Heart left ventricle (tissue), 16 donors: ENCODE measurements around the gene HIKESHI. TPM values are rescaled to one million over a fixed set of nuclear protein-coding genes. Genes with fewer than 3 reads are reported as not detected.

ENCODE experiments used
- ATAC-seq, 4 donors: fragments of 200-7000 bp; cut with Tn5 transposase; one replicate each; pipeline ENCODE4 v1.9.1; 2020 to 2022; ENCODE audit warnings: moderate library complexity in 4 of 4, mild to moderate bottlenecking in 3 of 4, moderate number of reproducible peaks in 1 of 4
- DNase-seq, 5 donors: peaks; one replicate each; pipeline ENCODE4 v3.0.0-alpha.2; 2020
- H3K27ac ChIP-seq, 12 donors: fragments of 200-600 bp; sonication (generic) in 4 of 12; one replicate each; pipeline versions ENCODE4 v1.5.0 to v1.8.0; 2016 to 2022; ENCODE audit warnings: mild to moderate bottlenecking in 2 of 12
- H3K27me3 ChIP-seq, 9 donors: fragments of 200-600 bp; sonication (generic) in 2 of 9; one replicate each; pipeline versions ENCODE4 v1.5.1 to v1.8.0; 2016 to 2022; ENCODE audit warnings: mild to moderate bottlenecking in 3 of 9
- H3K36me3 ChIP-seq, 9 donors: fragments of 200-600 bp; sonication (generic) in 2 of 9; one replicate each; pipeline versions ENCODE4 v1.5.0 to v1.8.0; 2018 to 2022; ENCODE audit warnings: mild to moderate bottlenecking in 2 of 9
- H3K4me1 ChIP-seq, 12 donors: fragments of 200-600 bp; sonication (generic) in 4 of 12; one replicate each; pipeline versions ENCODE4 v1.5.0 to v1.8.0; 2016 to 2022; ENCODE audit warnings: mild to moderate bottlenecking in 3 of 12
- H3K4me3 ChIP-seq, 12 donors: fragments of 200-600 bp; sonication (generic) in 4 of 12; one replicate each; pipeline versions ENCODE4 v1.5.0 to v1.8.0; 2017 to 2022; ENCODE audit warnings: mild to moderate bottlenecking in 9 of 12, moderate library complexity in 4 of 12
- H3K9me3 ChIP-seq, 12 donors: fragments of 200-600 bp; sonication (generic) in 4 of 12; one replicate each; pipeline versions ENCODE4 v1.5.0 to v1.8.0; 2016 to 2022; ENCODE audit warnings: mild to moderate bottlenecking in 1 of 12
- POLR2A ChIP-seq, 2 donors: fragments of 450-650 bp; IDR thresholded peaks; one replicate each; pipeline ENCODE4 v1.6.1; 2017; ENCODE audit warnings: antibody characterized with exemption in 2 of 2, mild to moderate bottlenecking in 2 of 2, moderate library complexity in 2 of 2
- WGBS, 4 donors: extraction: QIAGEN DNeasy Blood & Tissue Kit in 2 of 4; methylation state at CpG; one replicate each; pipeline versions ENCODE4 v1.1.5 to v1.1.7; 2013 to 2018; 5-methylcytosine and 5-hydroxymethylcytosine counted together
- intact Hi-C, 10 donors: fragments of 100-400 bp; cut with DNase I; formaldehyde crosslinking; loops; one replicate each; pipeline versions ENCODE4 v1.11.1 to v1.14.2; 2022
- polyA plus RNA-seq, 2 donors: library from polyadenylated mRNA; stranded (reverse); fragments of 200-250 nt; gene quantifications; one replicate each; pipeline ENCODE4 v1.2.3, GENCODE V29; 2013
- total RNA-seq, 9 donors: library from RNA; depleted of rRNA in 2 of 9; stranded (reverse); fragments of >200 nt in 2 of 9; fragmentation: NEBNext Ultra II Directional in 3 of 9; extraction: Animal tissue kit (Norgen Biotek cat#: 25700) in 3 of 9; gene quantifications; one replicate each; pipeline versions ENCODE4 v1.1.0 to v1.2.4, GENCODE V29; 2016 to 2023
- TF ChIP-seq, protein P1 (sequence below), 12 donors: fragments of 200-600 bp; sonication (generic) in 4 of 12; IDR thresholded peaks; one replicate each; pipeline versions ENCODE4 v1.5.0 to v1.8.0; 2018 to 2022; ENCODE audit warnings: antibody characterized with exemption in 12 of 12, mild to moderate bottlenecking in 5 of 12
- donor health status: ischemic (EF 13 %, LVEDD 7.1; RV severe dilation, severe dysfunction).
- donor health status: healthy with polysubstance abuse.
- donor health status: DM: no; HTN: yes; CAD: no.
- donor health status: DM: no; HTN: no; CAD: no.
- donor health status: ischemic (EF 25% LVEDD 6.9; RV normal size, moderate dysfunction).
- donor health status: ischemic (EF 25% LVEDD 5.7; RV mildly dilated, moderate dysfunction).
- donor health status: healthy.
- donor health status: DM: yes; HTN: yes; CAD: no.
- donor health status: ischemic (EF 35%, LVEDD 5.7; RV mildly dilated, moderate dysfunction).
- donor health status: nonischemic (EF 11% LVEDD 7.7; RV severe dilation, severe dysfunction).
- donor health status: DM: yes; HTN: yes; CAD: no.
- donor health status: PGD.
- donor health status: ischemic (EF 29% LVEDD 5.4; RV normal size, mild dysfunction).
- donor health status: nonischemic (EF 23%, LVEDD 6.1; RV moderate dilation, normal function).

The HIKESHI gene
- total and polyA plus RNA-seq, 11 donors, result 30.9 to 79.1 (median 47.6) TPM

DNA sequence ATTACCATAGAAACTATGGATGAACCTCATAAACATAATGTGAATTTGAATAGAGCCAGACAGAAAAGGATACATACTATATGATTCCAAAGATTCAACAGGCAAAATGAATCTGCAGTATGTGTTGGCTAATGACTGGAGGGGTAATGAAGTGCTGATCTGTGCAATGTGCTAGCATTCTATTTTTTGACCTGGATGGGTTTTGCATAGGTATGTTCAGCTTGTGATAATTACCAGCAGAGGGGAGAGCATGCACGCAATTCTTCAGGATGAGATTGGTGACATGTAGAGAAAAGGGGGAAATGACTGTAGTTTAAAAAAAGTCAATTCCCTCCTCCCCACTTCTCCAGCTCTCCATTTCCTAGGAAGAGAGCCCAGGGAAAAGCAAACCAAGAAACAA lies 72.0 kb downstream of the HIKESHI start:
- Histone ChIP-seq H3K4me1 (peaks cover 0 to 7% (median 0%) of the 10 kb centered on the region in 12 donors), H3K4me3 (peak overlapping the region in 5 of 12 donors; percentile 17 to 43 (median 27)), H3K9me3 (peaks cover 0 to 10% (median 0%) of the 10 kb centered on the region in 12 donors), H3K27me3 (no peaks in the 10 kb centered on the region), H3K36me3 (no peaks in the 10 kb centered on the region), H3K27ac (no peak overlapping the region)
- intact Hi-C loops, result no loop called here
- 18 to 36% (median 26%) methylated on average over 1 of the region's 1 CpG for WGBS, 4 donors
- TF ChIP-seq, protein P1, sequence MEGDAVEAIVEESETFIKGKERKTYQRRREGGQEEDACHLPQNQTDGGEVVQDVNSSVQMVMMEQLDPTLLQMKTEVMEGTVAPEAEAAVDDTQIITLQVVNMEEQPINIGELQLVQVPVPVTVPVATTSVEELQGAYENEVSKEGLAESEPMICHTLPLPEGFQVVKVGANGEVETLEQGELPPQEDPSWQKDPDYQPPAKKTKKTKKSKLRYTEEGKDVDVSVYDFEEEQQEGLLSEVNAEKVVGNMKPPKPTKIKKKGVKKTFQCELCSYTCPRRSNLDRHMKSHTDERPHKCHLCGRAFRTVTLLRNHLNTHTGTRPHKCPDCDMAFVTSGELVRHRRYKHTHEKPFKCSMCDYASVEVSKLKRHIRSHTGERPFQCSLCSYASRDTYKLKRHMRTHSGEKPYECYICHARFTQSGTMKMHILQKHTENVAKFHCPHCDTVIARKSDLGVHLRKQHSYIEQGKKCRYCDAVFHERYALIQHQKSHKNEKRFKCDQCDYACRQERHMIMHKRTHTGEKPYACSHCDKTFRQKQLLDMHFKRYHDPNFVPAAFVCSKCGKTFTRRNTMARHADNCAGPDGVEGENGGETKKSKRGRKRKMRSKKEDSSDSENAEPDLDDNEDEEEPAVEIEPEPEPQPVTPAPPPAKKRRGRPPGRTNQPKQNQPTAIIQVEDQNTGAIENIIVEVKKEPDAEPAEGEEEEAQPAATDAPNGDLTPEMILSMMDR (IDR thresholded peaks at IDR 0.05), result no peak
- no peak for TF ChIP-seq POLR2A (IDR thresholded peaks at IDR 0.05)
- ATAC-seq, result no peak
- no peak for DNase-seq

DNA sequence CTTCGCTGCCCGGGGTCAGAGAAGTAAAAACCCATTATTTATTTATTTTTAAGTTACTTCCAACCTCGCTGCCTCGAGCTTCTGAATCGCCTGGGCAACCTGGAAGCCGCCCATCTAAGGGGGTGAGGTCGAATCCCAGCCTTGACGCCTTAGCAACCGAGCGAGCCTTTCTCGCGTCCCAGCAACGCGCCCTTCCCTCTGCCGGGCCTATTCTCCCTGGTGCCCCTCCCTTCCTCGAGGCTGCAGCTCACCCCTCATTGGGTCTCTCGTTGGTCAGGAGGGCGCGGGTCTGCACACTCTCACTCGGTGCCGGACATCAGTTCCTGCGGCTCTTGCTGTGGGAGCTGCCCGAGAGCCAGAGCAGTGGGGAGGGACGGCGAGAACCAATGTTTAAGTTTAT lies 72.5 kb downstream of the HIKESHI start, which contains the start of gene CCDC81:
CCDC81 (plus strand) TSS at position 302 of the 400 bp plus-strand sequence. CDS start 277 bp downstream, outside the sequence.
- DNase-seq, result peak in 2 of 5 donors; percentile 8 to 61
- intact Hi-C loops, result no loop called here
- Histone ChIP-seq H3K27ac (no peak within 1 kb of the TSS), H3K4me1 (peaks cover 0 to 7% (median 0%) of the 10 kb centered on the region in 12 donors), H3K27me3 (no peaks in the 10 kb centered on the region), H3K9me3 (peaks cover 0 to 10% (median 0%) of the 10 kb centered on the region in 12 donors), H3K4me3 (peak within 1 kb of the TSS in 8 of 12 donors; percentile 4 to 43 (median 22)), H3K36me3 (no peaks in the 10 kb centered on the region)
- 9 to 11% (median 11%) methylated on average over 25 of the region's 25 CpGs for WGBS, 4 donors
- ATAC-seq, result peak in 3 of 4 donors; percentile 18 to 37 (median 22)
- TF ChIP-seq POLR2A (IDR thresholded peaks at IDR 0.05), result no peak
- TF ChIP-seq, protein P1 (IDR thresholded peaks at IDR 0.05), result no peak

DNA sequence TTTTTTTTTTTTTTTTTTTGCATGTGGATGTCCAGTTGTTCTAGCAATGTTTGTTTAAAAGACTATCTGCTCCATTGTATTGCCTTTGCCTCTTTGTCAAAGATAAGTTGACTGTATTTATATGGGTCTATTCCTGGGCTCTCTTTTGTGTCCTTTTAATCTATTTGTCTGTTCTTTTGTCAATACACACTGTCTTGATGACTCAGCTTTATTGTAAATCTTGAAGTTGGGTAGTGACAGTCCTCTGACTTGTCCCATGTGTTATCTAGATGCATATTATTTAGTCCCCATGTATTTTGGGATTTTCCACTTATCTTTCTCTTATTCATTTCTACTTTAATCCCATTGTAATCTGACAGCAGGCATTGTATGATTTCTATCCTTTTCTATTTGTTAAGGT lies 75.9 kb downstream of the HIKESHI start:
- H3K36me3 ChIP-seq, result no peaks in the 10 kb centered on the region
- no peak overlapping the region for H3K27ac ChIP-seq
- intact Hi-C loops, result no loop called here
- H3K4me1 ChIP-seq, result peaks cover 0 to 7% (median 0%) of the 10 kb centered on the region in 12 donors
- no peak for TF ChIP-seq POLR2A (IDR thresholded peaks at IDR 0.05)
- TF ChIP-seq, protein P1 (IDR thresholded peaks at IDR 0.05), result no peak
- no peak for DNase-seq
- no peaks in the 10 kb centered on the region for H3K27me3 ChIP-seq
- peaks cover 0 to 20% (median 0%) of the 10 kb centered on the region in 12 donors for H3K9me3 ChIP-seq
- no peak overlapping the region for H3K4me3 ChIP-seq
- no peak for ATAC-seq

DNA sequence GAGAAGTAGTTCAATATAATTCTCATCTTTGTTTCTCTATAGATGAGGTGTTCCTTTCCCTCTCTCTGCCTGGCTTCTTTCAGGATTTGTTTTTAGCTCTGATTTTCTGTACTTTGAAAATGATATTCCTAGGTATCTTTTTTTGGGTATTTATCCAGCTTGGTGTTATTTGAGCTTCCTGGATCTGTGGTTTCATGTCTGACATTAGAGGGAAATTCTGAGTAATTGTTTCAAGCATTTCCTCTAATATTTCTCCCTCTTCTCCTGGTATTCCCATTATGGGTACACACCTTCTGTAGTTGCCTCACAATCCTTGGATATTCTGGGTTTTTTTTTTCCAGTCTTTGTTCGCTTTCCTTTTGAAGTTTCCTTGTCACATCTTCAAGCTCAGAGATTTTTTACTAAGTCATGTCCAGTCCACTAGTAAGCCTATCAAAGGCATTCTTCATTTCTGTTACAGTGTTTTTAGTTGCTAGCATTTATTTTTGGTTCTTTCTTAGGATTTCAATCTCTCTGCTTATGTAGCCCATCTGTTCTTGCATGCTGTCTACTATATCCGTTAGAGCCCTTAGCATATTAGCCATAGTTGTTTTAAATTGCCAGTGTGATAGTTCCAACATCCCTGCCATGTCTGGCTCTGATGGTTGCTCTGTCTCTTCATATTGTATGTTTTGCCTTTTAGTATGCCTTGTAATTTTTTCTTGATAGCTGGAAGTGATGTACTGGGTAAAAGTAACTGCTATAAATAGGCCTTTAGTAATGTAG lies 78.4 kb downstream of the HIKESHI start:
- Histone ChIP-seq H3K27ac (no peak overlapping the region), H3K27me3 (no peaks in the 10 kb centered on the region), H3K4me1 (no peaks in the 10 kb centered on the region), H3K9me3 (peaks cover 0 to 20% (median 0%) of the 10 kb centered on the region in 12 donors), H3K4me3 (no peak overlapping the region), H3K36me3 (no peaks in the 10 kb centered on the region)
- ATAC-seq, result no peak
- DNase-seq, result no peak
- intact Hi-C loops, result no loop called here
- TF ChIP-seq, protein P1 (IDR thresholded peaks at IDR 0.05), result no peak
- TF ChIP-seq POLR2A (IDR thresholded peaks at IDR 0.05), result no peak
- WGBS, 4 donors, result 84 to 90% (median 88%) methylated on average over 2 of the region's 2 CpGs
